Measurements from ENCODE around the gene WNT7A. TPM values are rescaled to one million over a fixed set of nuclear protein-coding genes. Genes with fewer than 3 reads are reported as not detected.
A peak's percentile ranks its signal among the peaks of the same experiment; 100 is the strongest.

The WNT7A gene
- total RNA-seq, 2 donors from 2014 or later = not detected

GRCh38 chr3:13788522-13789424 lies 91.1 kb downstream of the WNT7A start:
- DNase-seq (no peak), ATAC-seq (no peak)
- intact Hi-C loops (cut with DNase I) = no loop called here

- no peak for ATAC-seq
- intact Hi-C loops (cut with DNase I) = no loop called here
- no peak for DNase-seq
These were observed 92.2 kb downstream of the WNT7A start for GRCh38 chr3:13787533-13788132.

DNA sequence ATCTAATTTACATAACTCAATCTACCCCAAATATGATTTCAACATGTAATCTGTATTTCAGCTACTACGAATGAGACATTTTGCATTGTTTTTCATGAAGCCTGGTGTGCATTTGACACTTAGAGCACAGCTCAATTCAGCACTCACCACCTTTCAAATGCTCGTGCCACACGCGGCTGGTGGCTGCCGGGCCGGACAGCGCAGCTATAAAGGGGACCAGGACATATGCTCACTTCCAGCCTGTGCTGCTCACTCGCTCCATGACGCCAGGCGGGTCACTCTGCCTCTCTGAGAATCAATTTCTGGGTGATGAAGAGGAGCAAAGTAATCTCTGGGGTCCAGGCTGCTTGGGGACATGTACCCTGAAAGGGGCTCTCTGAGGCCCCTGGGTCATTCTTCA lies 93.1 kb downstream of the WNT7A start:
- intact Hi-C loops (cut with DNase I) = no loop called here
- ATAC-seq (no peak), DNase-seq (no peak)

DNA sequence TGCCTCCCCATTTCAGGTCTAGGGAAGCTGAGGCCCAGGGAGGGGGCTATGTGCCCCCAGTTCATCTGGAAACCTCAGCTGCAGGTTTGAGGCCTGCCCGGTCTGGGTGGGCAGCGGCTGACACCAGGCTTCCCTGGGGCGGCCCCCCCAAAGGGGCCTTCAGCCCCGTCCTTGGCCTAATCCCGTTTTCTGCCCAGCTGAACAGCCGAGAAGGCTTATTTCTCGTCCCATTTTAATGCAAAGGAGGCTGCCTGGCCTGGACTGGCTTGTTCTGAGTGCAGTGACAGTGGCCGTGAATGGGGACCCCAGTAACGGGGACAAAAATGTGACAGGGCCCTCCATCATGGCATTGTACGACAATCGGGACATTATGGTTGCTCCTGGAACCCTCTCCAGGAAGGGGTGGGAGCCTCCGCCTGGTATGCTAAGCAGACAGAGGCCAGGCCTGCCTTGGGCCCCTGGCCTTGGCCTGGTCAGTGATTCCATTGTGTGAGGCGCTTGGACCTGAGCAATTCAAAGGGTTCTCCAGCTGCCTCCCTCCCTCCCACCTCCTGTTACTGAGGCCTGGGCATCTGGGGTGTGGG lies 93.9 kb downstream of the WNT7A start:
- intact Hi-C loops (cut with DNase I) = no loop called here
- ATAC-seq (no peak), DNase-seq (no peak)

DNA sequence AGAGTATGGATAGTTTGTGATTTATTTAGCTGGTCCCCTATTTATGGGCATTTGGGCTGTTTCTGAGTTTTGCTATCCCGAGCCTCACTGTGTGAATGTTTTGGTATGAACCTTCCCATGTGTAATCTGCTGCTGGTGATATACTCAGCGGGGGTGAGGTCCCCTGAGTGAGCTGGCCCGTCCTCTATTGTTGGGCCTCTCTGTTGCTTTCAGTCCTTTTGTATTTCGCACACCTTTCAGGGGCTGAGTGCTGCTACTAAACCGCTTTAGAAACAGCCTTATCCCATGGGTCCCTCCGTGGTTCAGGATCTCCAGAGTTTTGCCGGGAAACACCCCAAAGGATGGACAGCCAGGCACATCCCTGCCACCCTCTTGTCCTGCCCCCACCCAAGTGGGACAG lies 94.5 kb downstream of the WNT7A start:
- DNase-seq = no peak
- no peak for ATAC-seq
- intact Hi-C loops (cut with DNase I) = no loop called here

GRCh38 chr3:13783476-13783875 lies 96.4 kb downstream of the WNT7A start:
- DNase-seq (no peak), ATAC-seq (no peak)
- intact Hi-C loops (cut with DNase I) = no loop called here

DNA sequence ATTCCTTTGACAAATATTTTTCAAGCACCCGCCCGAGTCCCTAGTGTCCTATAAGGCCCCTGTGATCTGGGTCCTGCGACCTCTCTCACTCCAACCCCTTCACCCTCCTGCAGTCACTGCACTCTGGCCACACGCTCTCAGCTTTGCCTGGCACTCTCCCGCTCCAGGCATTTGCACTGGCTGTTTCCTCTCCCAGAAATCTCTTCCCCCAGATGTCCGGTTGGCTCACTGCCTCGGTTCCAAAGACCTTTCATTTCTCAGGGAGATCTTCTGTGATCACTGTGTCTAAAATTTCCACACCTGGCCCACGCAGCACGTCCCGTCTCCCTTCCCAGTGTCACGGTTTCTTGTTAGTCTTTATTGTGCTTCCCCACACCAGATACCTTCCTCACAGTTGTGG lies 97.4 kb downstream of the WNT7A start:
- intact Hi-C loops (cut with DNase I) = no loop called here
- ATAC-seq = peak; percentile 38 to 61
- DNase-seq = peak; percentile 59

GRCh38 chr3:13781417-13781816 lies 98.5 kb downstream of the WNT7A start:
- DNase-seq (no peak), ATAC-seq (no peak)
- intact Hi-C loops (cut with DNase I) = no loop called here

- ATAC-seq = no peak
- DNase-seq = no peak
- intact Hi-C loops (cut with DNase I) = no loop called here
These were observed 99.3 kb downstream of the WNT7A start for GRCh38 chr3:13780432-13781176.

GRCh38 chr3:13776253-13777050 lies 103.4 kb downstream of the WNT7A start:
- no peak for ATAC-seq
- intact Hi-C loops (cut with DNase I) = no loop called here
- DNase-seq = no peak

DNA sequence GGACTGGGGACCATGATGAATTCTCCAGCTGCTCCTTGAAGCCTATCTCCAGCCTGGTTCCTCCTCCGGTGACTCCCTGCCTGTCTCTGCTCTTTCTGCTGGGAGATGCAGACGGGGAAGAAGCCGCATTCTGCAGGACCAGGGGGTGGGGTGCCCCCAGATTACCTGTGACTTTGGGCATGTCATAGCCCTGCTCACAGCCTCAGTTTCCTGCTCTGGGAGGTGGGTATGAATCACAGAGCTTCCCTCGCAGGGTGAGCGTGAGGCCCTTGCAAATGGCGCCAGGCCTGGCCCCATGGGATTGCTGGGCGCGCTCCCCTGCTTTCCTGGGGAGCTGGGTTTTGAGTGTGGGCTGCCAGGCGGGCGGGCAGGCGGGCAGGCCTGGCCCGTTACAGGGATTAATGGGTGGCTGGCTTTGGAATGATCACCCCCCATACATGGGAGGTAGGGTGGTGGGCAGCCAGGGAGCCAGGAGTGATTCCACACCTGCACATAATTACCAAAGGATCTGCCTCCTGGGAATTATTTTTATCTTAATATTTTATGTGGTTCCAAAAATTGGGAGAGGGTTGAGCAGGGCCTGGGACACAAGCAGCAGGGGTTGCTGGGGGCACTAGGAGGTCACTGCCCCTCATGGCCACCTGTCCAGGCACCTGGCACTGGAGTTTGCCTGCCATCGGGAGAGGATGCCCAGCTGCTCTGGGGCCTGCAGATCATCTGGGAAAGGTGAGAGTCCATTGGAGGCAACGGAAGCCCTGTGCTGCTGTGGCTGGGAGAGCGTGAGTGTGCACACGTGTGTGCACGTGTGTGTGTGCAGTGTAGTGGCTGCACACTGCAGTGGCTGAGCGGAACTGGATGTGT lies 106.8 kb downstream of the WNT7A start:
- intact Hi-C loops (cut with DNase I) = no loop called here
- DNase-seq = no peak
- no peak for ATAC-seq

DNA sequence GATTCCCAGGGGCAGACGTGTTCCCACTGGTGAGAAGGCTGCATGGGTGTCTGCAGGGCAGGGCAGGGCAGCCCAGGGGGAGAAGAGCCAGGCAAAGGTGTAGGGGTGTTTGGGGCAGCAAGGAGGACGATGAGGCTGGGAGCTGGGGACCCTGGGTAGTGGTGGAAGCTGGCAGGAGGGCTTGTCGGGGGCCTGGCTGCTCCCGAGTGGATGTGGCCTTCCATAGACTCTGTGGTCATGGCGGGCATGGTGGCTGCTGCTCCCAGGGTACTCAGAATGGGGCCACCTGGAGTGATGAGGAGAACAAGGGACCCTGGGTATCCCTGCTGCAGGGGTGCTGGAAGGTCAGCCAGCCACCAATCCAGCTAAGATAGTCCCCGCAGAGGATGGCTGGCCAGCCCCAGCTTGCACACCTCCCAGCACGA lies 107.5 kb downstream of the WNT7A start:
- intact Hi-C loops (cut with DNase I) = no loop called here
- DNase-seq (no peak), ATAC-seq (no peak)

GRCh38 chr3:13771496-13771895 lies 108.4 kb downstream of the WNT7A start:
- no peak for DNase-seq
- intact Hi-C loops (cut with DNase I) = no loop called here
- ATAC-seq = no peak

DNA sequence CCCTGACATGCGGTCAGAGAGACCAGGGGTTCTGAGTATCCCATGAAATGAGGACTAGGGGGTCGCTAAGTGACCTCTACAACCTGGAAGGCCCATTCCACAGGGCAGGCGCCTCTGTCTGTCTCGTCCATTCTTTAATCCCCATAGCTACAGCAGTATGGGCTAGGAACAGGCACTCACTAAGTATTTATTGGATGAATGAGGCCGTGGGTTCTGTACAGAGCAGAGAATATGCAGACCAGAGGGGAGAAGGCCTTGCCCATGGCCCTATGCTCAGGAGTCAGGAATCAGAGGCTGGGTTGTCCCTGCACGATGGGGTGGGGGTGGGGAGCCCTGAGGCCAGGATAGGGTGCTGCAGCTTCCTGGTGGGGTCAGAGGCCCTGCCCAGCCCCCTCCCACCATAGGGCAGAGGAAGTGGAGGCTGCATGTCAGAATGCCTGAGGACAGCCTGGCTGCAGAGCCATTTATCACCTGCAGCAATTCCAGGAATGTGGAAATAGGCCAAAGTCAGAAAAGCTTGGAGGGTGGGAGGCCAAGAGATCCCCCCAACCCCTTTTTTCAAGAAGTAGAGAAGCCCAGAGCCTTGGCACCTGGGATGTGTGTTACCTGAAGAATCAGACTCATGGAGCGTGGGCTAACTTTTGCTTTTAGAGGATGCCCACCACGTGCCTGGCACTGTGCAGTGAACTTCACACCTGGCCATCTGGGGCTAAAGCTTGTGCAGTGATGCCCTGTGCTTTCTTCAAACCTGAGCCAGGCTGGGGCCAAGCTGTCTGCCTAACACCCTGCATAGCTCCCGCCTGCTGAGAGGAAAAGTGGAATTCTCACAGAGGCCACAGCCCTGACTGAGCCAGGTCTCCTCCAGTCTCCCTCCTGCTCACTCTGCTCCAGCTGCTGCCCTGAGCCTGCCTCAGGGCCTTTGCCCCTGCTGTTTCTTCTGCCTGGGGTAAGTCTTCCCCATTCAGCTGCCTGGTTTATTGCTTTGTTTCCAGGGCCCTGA lies 109.4 kb downstream of the WNT7A start:
- intact Hi-C loops (cut with DNase I) = no loop called here

DNA sequence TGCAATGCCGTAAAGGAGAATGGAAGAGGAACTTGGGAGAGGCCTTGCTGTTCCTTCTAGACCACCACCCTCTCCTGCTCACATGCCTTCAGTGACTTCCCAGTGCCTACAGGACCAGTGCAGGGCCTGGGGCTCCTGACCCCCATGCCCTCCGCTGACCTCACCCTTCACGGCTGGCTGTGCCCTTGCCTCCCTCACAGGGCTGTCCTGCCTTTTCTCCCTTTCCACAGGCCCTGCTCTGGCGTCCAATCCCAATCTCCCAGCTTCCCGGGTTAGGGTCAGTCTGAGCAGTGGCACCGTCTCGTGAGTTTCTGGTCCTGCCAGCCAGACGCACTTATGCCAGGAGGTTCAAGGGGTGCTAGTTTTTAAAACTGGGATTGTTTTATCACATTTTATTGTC lies 110.4 kb downstream of the WNT7A start:
- no peak for DNase-seq
- no peak for ATAC-seq
- intact Hi-C loops (cut with DNase I) = no loop called here

More for the DNA sequence above, 109.4 kb downstream of the WNT7A start:
- ATAC-seq (no peak), DNase-seq (no peak)

DNA sequence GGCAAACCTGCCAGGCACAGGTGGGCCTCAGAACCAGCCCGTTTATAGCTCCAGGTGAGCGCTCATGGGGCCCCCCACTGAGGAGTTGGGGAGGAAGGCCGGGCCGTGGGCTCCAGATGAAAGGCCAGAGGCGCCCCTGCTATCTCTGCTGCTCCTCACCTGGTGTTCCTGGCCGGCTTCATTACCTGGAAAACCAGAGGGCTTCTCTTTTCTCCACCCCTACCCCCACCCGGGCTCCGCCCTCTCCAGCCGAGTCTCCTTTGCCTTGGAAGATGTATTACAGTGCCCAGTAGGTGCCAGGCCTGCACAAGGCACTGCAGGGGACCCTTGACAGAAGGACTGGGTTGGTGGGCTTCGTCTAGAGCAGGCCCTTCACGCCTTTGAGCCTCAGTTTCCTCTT lies 111.4 kb downstream of the WNT7A start:
- no peak for ATAC-seq
- DNase-seq = no peak

DNA sequence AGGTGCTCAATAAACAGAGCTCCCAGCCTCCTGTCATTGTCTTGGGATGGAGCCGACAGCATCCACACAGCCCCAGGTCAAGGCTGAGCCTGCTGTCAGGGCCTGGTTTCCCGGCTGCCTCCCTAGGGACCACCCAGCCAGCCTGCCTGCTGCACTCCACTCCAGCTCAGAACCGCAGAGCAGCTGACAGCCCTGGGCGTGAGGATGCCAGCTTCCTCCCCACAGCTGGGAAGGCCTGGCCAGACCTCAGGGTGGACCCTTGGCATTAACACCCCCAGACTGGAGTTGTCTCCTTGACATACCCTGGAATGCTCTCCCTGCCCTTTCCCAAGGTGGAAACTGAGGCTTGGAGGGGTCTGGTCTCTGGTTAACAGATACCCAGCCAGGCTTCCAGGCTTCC lies 112.0 kb downstream of the WNT7A start:
- ATAC-seq = no peak
- DNase-seq = no peak
- intact Hi-C loops (cut with DNase I) = no loop called here

More for the DNA sequence above, 111.4 kb downstream of the WNT7A start:
- intact Hi-C loops (cut with DNase I) = no loop called here

Measured in left cardiac atrium (tissue), 4 donors.